GM19193 (cell line): Measurements from ENCODE around the gene CROCC2.

ENCODE experiments used
- POLR2A ChIP-seq: IDR thresholded peaks from 4 replicates; pipeline ENCODE4 v1.6.1; 2011; ENCODE audit not compliant: insufficient read depth, insufficient read length; ENCODE audit errors: extremely low read depth

The CROCC2 gene

DNA sequence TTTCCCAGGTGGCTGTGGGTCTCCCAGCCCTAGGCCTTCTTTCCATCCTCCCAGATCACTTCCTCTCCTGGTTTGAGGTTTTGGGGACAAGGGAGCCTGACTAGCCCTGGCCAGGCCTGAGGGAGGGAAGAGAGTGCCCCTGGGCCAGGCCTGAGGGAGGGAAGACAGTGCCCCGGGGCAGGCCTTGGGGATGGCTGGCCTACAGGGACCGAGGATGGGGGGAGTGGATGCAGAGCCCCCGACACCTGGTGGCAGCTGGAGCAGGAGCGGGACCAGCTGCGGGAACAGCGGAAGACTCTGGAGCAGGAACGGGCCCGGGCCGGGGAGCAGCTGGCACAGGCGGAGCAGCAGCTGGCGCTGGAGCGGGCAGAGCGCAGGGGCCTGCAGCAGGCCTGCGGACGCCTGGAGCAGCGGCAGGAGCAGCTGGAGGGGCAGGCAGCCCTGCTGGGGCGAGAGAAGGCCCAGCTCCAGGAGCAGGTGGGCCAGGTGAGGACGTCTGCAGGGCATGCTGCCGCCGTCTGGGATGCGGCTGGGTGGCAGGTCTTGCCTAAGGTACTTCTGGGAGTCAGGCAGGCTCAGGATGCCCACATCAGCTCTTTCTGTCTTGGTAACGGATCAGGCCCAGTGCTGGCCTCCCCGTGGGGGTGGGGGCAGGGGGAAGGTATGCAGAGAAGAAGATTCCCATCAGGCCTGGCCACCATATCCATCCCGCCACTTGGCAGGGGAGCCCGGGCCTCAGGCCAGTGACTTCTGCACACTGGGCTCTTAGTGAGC, 29.2 kb downstream of the CROCC2 start:
- TF ChIP-seq POLR2A, result no peak

DNA sequence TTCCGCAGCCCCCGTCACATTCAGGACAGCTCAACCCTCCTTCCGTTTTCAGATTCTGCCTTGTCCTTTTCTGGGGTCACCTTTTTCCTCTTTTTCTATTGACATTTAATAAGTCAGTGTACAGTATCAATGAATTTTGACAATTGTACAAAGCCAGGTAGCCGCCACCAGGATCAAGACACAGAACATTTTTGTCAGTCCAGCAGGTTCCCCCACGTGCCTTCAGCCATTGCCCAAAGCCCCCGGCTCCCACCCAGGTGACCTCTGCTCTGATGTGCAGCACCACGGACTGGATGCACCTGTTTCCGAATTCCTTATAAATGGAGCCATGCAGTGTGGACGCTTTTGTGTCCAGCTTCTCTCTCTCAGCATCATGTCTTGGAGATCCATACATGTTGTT, 30.0 kb downstream of the CROCC2 start:
- TF ChIP-seq POLR2A, result no peak

DNA sequence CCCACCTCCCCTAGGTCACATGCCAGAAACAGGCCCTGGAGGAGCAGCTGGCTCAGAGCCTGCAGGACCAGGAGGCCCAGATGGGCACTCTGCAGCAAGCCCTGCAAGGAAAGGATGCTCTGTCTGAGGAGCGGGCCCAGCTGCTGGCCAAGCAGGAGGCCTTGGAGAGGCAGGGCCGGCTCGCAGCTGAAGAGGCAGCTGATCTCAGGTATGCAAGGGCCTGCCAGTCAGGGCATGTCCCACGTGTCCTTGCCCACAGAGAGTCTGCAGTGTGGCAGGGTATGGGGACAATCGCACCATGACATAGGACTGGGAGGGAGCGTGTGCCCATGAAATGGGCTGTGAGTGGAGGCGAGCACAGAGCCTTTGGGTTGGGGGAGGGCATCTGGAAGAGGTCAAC, 39.9 kb downstream of the CROCC2 start:
- no peak for TF ChIP-seq POLR2A

DNA sequence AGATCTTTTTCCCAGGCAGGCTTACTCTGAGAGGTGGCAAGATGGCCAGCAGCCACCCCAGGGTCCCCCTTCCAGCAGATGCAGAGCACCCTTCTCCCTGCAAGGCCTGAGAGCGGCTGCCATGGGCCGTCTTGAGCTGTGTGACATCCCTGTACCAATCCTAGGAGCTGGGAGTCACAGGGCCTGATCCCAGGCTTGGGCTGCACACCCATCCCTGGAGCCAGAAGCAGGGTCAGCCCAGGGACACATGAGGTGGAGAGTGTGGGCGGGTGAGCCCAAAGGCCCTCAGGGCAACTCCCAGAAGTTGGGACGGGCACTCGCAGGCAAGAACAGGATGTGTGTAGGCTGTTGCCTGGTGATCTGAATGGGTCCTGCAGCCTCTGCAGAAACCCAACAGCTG, 40.5 kb downstream of the CROCC2 start:
- TF ChIP-seq POLR2A, result no peak

DNA sequence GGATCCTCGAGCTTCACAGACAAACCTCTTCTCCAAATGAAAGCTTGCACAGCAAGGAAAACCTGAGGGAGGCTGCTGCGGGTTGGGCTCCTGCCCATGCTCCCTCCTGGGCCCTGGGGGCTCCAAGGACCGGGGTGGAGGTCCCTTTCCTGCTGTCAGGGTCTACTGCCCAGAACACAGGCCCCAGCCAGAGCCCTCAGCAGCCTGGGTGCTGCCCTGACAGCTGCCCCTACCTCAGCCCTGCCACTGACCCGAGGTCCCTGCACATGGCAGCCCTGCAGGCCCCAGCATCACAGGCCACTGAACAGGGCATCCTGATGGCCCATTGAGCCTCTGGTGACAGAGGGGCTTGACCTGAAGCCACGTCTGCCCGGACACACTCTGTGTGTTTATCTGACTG, 41.0 kb downstream of the CROCC2 start:
- TF ChIP-seq POLR2A, result no peak

DNA sequence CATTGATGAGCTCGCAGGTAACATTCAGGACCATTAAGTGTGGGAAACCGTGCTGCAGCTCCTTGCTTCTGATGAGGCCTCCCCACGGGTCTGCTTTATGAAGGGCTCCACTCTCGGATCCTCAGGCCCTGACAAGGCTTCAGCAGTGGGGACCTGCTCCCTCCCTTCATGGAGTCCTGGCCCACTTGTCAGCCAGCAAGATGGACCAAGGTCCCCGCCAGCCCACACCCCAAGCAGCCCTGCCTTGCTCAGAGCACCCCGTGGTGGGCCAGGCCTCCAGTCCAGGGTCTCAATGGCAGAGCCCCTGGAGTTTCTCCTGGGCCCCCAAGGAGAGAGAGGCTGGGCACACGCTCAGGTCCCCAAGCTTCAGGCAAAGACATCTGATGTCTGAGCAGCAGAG, 41.5 kb downstream of the CROCC2 start:
- TF ChIP-seq POLR2A, result no peak

DNA sequence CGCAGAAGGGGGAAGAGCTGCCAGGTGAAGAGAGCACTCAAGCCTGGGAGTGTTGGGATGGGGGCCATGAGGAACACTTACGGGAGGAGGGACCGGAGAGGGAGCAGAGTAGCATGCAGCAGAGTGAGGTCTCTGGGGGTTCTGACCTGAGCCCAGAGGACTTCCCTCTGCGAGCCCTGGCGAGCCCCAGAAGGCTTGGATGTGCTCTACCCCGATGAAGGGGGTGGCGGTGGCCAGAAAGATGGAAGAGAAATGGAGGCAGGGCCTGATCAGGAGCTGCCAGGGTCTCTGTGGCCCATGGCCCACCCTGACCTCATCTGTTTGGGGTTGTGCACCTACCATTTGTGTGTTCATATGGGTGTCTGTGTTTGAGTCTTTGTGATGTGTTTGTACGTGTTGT, 42.0 kb downstream of the CROCC2 start:
- TF ChIP-seq POLR2A, result no peak

DNA sequence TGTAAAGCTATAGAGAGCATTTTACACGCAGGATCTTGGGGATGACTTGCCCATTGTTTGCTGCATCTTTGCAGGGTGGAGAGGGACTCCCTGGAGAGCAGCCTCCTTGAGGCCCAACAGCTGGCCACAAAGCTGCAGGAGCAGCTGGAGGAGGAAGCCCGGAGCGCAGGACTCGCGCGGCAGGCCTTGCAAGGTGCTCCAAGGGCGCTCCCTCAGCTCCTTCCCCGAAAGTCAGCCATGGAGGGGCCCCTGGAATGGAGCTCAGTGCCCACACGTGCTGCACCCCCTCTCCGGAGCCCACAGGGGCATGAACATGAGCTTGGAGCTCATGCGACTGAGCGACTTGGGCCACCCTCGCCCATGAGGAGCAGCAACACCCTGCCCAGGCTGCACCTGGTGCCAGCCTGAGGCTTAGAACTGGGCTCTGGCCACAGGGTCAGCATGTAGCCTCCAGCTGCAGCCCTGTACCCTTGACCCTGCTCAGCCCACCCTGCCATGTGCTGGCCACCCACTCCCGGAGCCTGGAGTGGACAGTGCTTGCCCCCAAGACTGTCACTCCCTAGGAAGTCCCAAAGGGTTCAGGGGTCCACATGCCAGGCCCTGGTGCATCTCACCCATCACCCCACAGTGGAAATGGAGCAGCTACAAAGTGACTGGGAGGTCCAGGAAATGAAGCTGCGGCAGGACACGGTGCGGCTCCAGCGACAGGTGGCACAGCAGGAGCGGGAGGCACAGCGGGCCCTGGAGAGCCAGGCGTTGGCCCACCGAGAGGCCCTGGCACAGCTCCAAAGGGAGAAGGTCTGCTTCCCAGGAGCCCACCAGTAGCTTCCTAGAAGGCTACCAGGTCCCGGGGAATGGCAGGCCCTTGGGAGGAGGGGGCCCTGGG, 43.0 kb downstream of the CROCC2 start:
- no peak for TF ChIP-seq POLR2A

DNA sequence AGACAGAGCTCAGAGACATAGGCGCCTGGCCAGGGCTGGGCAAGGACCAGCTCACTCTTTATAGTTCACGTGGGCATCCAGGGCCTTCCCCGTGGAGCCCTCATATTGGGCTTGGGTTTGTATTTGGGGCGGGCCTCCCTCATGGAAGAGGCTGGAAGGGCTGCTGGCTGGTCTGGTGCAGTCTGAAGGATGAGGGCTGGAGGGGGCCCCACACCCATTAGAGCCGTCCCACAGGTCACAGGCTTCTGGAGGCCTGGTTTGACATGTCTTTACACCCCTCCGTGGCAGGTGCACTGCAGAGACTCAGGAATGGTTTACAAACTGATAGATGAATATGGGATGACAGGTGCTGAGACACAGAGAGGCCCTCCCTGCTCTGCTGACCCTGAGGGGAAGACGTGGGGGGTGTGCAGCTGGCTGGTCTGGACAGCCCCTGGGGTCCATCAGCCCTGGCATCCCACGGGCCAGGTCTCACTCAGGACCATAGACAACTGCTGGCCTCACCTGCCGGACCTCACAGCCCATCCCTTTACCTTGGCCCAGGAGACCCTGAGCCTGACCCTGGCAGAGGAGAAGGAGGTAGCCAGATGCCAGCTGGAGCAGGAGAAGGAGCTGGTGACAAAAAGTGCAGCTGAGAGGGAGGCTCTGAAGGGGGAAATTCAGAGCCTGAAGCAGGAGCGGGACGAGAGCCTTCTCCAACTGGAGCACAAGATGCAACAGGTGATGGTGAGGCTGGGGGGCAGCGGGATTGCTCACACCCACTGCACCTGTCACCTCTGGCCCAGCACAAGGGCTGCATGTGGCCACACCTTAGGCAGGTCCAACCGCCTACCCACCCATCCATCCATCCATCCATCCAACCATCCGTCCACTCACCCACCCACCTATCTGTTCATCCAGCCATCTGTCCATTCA, 43.9 kb downstream of the CROCC2 start:
- no peak for TF ChIP-seq POLR2A

DNA sequence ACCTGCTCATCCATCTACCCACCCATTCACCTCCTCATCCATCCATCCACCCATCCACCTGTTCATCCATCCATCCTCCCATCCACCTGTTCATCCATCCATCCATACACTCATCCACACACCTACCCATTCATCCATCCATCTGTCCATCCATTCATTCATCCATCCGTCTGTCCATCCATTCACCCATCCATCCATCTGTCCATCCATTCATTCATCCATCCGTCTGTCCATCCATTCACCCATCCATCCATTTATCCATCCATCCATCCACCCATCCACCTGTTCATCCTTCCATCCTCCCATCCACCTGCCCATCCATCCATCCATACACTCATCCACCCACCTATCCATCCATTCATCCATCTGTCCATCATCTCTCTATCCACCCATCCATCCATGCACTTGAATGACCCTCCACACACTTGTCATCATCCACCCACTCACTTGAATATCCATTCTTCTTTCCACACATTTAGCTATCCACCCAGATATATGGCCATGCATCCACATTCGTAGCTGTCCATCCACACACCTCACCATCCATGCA, 45.0 kb downstream of the CROCC2 start:
- no peak for TF ChIP-seq POLR2A

DNA sequence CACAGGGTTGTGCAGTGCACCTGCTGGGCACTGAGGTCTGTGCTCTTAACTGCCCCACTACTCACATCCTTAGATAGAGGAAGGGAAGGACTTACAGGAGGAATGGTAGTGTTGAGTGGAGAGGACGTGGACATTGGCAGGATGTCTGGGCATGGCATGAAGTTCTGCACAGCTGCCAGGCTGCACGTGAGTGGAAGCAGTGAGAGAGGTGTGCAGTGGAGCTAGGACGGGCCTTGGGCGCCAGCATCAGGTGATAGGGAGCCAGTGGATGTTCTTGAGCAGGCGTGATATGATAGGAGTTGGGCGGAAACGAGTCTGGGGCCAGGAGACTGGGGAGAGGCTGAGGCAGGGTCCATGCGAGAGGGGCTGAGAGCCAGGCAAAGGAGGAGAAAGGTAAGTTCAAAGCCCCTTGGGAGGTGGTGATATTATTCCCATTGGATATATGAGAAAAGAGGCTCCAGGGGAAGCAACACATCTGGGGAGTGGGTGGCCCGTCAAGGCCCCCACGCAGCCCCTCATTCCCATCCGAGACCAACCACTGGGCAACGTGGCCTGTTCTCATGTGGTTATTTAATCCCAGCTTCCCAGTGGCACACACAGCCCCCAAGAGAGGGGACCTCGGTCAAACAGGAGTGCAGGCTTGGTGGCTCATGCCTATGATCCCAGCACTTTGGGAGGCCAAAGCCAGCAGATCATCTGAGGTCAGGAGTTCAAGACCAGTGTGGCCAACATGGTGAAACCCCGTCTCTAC, 46.5 kb downstream of the CROCC2 start:
- TF ChIP-seq POLR2A, result no peak

DNA sequence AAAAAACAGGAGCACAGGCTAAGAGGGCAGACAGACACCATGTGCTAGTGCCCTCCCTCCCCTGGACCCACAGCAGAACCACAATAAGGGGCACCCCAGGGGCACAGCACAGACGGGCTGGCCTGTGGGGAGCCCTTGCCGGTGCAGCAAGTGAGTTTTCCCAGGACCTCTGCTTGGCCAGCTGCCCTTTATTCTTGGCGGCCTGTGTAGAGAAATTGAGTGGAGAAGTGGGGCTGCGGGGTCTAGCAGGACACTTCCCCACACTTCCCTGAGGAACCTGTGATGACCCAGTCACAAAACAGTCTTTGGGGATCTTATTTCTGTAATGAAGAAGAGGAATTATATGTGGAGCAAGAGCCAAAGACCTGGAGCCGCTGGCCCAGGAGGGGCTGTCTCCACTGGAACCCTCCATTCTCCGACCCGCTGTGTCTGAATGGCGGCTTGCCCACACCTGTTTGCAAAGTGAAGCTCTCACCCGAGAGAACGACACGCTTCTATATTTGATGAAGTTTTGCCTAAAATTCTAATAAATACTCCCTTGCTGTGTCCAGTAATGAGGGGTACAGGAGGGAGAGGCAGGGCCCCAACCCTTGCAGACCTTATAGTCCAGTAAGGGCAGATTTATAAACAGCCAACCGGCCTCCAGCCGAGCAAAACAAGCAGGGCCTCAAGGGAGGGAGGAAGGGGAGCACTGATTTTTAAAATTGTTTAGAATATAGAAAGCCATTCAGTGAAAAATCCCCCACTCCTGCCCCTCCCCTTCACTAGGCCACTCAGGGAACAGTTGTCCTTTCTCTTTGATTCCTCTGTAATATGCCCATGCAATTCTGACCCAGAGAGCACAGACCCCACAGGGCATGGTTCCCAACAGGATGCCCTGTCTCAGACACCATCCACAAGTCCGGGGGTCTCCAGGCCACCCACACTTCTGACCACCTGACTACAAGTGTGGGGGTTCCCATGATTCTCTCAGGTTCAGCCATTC, 47.6 kb downstream of the CROCC2 start:
- no peak for TF ChIP-seq POLR2A

DNA sequence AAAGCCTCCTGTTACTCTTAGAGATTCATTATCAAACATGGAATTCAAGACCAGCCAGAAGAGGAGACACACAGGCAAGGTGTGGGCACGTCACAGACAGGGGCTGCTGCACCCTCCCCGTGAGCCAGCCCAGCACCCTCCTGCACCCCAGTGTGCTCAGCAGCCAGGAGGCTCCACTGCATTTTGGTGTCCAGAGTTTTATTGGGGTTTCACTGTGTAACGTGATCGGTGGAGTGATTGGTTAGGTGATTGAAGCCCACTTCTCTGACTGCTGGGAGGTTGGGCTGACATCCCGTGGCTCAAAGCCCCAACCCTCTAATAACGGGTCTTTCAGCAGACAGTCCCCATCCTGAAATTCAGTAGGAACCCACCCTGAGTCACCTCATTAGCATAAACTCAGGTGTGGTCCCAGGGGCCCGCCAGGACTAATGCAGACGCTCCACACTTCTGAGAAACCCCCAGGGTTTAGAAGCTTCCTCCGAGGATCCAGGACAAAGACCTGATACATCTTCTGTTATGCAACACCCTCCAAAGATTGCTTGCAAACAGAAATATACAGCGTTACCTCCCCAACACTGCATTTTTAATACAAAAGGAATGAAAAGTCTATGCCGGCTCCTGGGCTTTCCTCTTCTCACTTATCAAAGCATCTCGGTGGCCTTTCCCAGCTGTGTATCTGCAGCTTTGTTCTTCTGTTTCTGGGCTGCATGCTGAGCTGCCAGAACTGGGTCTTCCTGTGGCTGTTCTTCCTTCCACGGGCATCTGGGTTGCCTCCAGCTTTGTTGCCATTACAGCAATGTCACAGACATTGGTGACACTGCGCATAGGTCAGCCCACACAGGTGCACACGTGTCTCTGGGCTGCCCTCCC, 48.5 kb downstream of the CROCC2 start:
- no peak for TF ChIP-seq POLR2A
